ENCODE measurements around the gene BLZF1. TPM values are rescaled to one million over a fixed set of nuclear protein-coding genes. Genes with fewer than 3 reads are reported as not detected.

Gene BLZF1
- total RNA-seq: 27.6 and 36.6 TPM in 2 replicates

GRCh38 chr1:169367686-169368405 lies at the start of gene BLZF1, which contains the start of gene NME7:
Gene BLZF1 (plus strand): TSS chr1:169368195. CDS start chr1:169369523, 1,328 bp downstream.
Gene NME7 (minus strand): TSS chr1:169367797. CDS start chr1:169367710, 87 bp downstream.

GRCh38 chr1:169427081-169427641 lies 59.2 kb downstream of the BLZF1 start, which contains the start of gene CCDC181:
Gene CCDC181 (minus strand): TSS chr1:169427474. CDS start chr1:169424927, 2,547 bp downstream.

Other genes with a start within 250 kb of the BLZF1 start
- 28.9 and 59.7 TPM in 2 replicates for gene NME7, start 398 bp upstream of the BLZF1 start, total RNA-seq
- 0.91 and 1.3 TPM in 2 replicates for gene CCDC181, start 59.3 kb downstream of the BLZF1 start, total RNA-seq
- gene SLC19A2, start 117.7 kb downstream of the BLZF1 start, total RNA-seq: 11.4 and 12.0 TPM in 2 replicates
- not detected in 2 replicates for gene F5, start 218.3 kb downstream of the BLZF1 start, total RNA-seq